ENCODE measurements around the gene FARS2.

DNA sequence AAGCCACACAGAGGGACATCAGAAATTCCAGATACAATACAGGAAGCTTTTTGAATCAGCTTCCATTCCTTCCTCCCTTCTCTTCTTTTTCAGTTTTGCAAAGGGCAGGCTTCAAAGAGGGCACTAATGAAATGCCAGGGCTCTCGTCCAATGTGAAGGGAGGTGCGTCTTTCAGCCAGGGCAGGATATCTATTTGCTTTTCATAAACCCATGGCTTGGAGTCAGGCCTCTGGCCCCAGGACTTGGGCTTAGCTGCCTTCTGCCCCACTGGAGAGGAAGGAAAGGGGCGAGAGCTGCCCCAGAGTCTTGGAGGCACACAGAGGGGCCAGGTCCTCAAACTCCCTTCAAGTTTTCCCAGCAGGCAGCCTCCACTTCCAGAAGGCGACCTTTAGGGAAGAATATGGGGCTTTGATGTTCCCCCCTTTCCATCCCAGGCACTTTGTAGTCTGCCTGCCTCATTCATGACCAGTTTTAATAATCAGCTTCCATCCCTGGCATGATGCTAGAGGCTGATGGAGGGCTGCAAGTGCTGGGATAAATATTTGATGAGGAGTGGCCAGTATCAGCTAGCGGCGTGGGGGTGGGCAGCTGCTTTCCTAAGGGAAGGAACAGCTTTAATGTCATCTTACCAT, 510.6 kb downstream of the FARS2 start:
- TF ChIP-seq, protein P1, sequence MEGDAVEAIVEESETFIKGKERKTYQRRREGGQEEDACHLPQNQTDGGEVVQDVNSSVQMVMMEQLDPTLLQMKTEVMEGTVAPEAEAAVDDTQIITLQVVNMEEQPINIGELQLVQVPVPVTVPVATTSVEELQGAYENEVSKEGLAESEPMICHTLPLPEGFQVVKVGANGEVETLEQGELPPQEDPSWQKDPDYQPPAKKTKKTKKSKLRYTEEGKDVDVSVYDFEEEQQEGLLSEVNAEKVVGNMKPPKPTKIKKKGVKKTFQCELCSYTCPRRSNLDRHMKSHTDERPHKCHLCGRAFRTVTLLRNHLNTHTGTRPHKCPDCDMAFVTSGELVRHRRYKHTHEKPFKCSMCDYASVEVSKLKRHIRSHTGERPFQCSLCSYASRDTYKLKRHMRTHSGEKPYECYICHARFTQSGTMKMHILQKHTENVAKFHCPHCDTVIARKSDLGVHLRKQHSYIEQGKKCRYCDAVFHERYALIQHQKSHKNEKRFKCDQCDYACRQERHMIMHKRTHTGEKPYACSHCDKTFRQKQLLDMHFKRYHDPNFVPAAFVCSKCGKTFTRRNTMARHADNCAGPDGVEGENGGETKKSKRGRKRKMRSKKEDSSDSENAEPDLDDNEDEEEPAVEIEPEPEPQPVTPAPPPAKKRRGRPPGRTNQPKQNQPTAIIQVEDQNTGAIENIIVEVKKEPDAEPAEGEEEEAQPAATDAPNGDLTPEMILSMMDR (IDR thresholded peaks at IDR 0.05), result no peak
- no peak for TF ChIP-seq POLR2A (IDR thresholded peaks at IDR 0.05)

All from transverse colon (tissue), 3 donors.